ENCODE results near the gene MPPE1.
"Not testable (repeated sequence)": the region's sequence is repeated elsewhere in the genome, so short reads cannot be mapped to it uniquely, and the experiment has no call there.

The MPPE1 gene

DNA sequence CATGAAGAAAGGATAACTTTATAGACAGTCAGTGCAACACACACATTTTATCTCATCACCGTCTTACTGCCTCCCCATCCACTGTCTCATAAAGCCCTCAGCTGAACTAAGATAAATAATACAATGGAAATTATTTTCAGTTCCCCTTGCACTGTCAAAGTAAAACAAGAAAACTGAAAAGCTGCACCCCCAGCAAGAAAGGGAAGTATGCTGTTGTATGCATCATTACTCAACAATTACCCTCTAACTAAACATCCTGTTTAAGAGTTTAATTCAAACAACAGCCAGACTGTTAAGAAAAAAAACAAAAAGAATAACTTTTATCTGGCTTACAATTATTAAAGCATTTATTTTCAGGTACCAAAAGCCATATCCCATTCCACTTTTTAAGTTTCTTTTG lies 25.0 kb downstream of the MPPE1 start:
- DNase-seq, result no peak

DNA sequence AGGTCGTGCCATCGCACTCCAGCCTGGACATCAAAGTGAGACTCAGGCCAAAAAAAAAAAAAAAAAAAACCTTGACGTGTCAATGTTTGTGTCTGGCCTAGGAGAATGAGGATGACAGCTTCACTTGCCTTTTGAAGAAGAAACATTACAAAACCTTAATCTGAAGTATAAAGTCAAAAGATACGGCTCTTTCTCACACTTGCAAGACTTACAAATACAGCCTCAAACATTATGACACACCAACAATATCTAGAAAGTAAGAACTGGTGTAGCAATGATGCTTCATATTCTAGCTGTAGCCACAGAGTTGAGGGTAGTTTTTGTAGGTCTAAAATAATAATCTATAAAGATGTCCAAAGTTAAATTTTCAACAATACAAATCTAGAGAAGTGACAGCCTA lies 25.5 kb downstream of the MPPE1 start:
- no peak for DNase-seq

DNA sequence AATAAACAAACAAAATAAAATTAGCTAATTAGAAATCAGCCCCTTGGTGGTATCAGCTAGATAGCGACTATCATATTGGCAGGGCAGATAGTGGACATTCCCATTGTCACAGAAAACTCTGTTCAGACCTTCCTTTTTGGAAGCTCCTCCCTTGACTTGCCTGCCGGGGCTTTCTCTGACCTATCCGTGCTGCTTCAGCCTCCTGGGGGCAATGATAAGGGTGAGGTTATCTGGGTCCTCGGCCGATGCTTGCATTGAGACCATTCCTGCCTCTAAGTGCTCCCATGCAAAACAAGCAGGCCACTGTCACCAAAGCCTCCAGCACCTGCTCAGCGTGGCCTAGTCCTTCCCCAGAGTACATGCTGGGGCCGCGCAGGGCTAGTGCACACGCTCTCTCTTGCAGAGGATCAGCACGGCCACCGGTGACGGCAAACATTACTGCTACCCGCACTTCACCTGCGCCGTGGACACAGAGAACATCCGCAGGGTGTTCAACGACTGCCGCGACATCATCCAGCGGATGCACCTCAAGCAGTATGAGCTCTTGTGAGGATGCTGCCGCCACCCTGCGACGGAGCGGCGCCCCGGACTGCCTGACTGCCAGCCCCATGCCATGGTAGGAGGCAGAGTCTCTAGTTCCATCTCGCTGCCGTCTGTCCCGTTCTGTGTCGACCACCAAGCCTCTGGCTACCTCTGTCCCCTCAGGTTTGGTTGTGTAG lies 27.4 kb downstream of the MPPE1 start:
- no peak for DNase-seq

DNA sequence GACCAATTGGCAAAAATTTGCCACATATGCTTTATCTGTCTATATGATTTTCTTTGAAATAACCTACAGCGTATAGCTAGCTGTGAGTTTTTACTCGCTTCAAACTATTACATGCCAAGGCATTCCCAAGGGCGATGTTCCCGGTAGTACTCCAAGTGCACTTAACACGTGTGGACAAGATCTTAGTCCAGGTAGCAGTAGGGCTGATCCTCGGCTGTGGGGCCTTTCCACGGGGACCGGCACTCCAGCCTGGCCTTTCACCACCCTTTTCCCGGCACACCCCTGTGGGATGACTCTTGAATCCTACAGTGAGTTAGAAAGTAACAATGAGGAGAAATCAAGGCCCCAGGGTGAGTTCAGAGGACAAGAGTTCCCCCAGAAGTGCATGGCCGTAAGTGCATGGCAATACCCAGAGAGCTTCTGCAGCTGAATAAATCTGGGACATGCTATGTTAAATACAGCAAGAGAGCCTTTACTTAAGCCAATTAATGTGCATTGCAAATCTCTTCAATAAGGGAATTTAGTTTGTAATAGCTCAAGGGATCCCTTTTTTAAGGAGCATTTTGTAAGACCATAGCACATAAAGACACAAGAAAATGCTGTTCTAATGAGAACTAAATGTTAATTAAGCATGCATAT lies 30.5 kb downstream of the MPPE1 start:
- no peak for DNase-seq

- no peak for DNase-seq
Observed at GRCh38 chr18:11874676-11875075, 33.4 kb downstream of the MPPE1 start.

DNA sequence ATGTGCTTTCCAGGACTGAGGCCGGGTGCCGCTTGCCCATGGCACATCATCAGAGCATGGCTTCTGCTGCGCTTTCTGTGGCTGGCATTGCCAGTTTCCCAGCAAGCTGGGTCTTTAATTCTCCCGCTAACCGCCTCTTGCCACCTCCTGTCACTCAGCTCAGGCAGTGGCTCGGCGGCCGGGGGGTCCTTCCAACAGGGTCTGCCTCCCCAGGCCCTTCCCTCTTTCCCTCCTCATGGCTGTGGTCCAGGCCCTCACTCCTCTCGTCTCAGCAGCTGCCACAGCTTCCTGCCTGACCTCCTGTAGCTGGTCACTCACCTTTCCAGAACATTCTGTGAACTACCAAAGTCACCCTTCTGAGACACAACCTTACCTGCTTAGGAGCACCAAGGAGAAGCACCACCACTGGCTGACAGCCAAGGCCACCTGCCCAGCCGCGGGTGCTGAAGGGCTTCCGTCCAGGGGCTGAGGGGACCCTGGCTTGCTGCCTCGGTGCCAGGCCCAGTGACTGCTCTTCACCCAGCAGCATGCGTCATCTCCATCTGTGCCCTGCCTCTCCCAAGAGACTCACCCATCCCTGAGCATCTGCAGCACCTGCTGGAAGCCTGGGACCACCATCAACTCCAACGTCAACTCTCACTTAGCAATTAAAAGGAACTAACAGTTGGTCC lies 34.3 kb downstream of the MPPE1 start:
- no peak for DNase-seq

DNA sequence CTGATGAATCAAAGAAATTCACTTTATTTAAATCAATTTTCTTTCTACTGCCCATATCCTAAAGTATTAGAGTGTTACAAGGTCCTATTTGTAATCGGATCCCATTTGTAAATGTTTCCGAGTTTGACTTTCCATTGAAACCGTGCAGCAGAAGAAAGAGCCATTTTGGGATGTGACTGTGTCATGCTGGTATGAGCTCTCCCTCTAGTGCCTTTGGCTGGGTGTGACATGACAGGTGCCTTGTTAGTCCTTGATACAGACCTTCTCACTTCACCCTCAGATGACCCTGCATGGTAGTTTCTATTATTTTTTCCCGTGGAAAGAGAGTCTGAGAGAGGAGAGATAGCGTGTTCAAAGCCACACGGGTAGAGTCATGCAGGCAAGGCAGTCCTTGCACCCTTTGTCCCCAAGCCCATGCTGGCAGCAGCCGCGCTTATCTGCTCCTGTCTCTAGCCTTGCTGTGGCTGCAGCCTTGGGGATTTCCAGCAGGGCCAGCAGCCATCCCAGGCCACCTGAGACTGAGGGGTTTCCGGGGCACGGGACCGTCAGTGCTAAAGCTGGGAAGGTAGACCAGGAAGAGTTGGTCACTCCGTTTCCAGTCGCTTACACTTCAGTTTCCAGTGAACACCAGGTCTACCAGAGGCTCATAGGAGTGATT lies 35.5 kb downstream of the MPPE1 start:
- no peak for DNase-seq

GRCh38 chr18:11871501-11871900 lies 36.6 kb downstream of the MPPE1 start:
- DNase-seq, result no peak

DNA sequence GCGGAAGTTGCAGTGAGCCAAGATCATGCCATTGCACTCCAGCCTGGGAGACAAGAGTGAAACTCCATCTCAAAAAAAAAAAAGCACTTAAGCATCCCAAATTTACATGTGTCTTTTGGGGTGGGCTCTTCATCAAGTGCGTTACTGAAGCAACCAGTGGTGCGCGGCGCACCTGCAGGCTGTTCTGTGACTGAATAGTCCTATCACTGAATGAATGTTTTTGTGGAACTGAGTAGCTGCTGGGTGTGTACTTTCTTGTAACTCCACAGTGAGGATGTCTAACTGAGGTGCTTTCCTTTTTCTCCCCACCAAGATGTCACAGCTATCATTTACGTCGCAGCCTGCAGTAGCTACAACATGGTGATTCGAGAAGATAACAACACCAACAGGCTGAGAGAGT lies 39.9 kb downstream of the MPPE1 start:
- DNase-seq, result no peak

DNA sequence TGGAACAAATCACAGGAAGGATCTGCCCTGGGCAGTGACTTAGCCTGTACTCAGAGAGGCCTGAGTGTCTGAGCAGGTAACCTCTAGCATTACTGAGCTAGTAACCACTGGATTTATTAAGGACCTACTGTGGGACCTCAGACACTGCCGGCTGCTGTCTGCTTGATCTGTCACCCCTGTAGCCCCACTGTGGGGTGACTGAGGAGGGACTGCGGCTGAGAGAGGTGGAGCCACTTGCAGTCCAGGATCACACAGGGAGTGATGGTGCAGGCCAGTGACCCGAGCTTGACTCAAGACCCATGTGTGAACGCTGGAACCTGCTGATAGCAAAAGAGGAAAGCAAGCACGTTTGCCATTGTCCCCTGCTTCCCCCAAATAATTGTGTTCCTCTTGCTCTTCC lies 41.4 kb downstream of the MPPE1 start:
- DNase-seq, result no peak

- no peak for DNase-seq
Observed at GRCh38 chr18:11866329-11866728, 41.8 kb downstream of the MPPE1 start.

- DNase-seq, result no peak
Observed at GRCh38 chr18:11865071-11865470, 43.0 kb downstream of the MPPE1 start.

DNA sequence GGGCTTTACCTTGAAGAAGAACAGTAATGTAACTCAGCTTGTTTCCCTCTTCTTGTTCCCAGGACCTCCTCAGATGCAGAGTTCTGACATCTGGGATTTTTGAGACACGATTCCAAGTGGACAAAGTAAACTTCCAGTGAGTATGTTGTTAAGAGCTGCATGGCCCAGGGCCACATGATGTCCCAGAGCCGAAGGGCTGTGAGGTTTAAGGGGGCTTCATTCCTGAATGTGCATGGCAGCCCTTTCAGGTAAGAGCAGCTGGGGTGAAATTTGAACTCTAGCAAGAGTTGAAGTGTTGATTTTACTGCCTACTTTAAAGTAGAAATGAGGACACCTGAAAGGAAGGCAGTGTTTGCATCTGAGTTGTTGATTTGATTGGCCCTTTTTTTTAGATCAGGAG lies 43.6 kb downstream of the MPPE1 start:
- DNase-seq, result no peak

- no peak for DNase-seq
Observed at GRCh38 chr18:11862468-11863137, 45.5 kb downstream of the MPPE1 start.

GRCh38 chr18:11861583-11862288 lies 46.4 kb downstream of the MPPE1 start:
- DNase-seq, result no peak

DNA sequence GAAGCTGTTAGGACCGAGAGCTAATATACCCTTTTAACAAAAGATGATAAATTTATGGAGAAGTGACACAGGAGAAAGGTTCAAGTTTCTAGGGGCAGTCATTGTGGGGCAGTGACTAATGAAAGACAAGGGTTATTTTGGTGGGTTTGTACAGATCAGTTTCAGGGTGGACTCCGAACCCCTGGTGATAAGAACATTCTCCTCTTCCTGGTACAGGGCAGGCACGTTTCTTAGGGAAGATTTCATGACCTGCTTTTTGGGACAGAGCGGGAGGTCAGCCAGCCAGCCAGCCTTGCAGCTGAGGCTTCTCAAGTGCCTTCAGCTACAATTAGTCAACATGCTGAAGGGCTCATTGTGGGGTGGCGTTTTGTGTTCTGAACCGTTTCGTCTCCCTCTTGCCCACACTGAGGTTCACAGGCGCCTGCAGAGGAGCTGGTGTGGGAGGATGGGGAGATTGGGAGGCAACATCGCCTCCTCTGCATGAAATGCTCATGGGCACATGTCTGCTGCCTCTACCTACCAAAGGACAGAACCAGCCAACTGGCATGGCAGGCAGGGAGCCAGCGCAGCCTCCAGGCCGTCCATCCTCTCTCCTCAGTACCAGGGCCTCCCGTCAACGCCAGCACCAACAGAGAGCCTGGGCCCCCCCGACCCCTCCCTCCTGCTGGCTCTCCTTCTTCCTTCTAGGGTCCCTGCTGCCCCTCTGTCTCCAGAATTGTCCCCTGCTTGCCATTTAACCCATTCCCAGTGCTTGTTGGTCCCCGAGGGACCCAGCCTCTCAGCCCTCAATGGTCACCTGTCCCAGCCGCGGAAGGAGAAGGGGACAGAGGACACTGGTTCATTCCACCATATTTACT lies 47.3 kb downstream of the MPPE1 start:
- no peak for DNase-seq

DNA sequence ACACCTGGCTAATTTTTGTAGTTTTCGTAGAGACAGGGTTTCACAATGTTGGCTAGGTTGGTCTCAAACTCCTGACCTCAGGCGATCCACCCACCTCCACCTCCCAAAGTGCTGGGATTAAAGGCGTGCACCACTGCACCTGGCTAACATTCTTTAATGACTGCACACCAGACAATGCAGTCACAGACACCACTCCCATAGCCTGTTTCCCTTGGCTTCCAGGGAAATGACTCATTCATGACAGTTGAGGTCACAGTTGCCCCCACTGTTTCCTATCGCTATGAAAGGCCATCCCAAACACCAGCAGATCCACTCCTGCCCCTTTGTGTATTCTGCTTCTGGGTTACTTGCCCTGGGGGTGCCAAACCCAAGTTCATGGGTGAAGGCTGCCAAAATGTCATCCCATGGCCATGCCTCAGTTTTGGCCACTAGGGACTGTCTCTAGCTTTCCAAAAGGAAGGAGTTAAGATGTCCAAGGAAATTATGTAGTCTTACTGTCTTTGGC lies 48.2 kb downstream of the MPPE1 start:
- DNase-seq, result no peak

DNA sequence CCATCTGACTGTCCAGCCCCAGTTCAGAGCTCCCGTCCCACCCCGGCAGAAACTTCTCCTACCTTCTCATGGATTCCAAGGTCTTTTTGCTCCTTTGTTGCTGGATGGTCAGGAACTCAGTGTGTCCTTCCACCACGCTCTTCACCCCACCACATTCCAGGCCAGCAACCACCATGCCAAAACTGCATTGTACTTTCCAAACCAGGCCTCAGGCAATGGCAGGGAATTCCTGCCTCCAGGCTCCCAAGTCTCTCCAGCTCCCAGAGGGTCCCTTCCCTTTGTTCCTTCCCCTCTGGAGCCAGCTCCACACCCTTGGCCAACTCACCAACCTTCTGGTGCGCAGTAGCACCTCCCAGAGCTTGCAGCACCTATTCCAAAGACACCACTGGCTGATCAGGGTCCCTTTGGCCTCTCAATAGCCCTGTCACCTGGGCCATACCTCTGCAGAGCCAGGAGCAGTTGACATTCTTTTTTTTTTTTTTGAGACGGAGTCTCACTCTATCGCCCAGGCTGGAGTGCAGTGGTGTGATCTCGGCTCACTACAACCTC lies 48.8 kb downstream of the MPPE1 start:
- no peak for DNase-seq

- no peak for DNase-seq
Observed at GRCh38 chr18:11857177-11857887, 50.8 kb downstream of the MPPE1 start.

DNA sequence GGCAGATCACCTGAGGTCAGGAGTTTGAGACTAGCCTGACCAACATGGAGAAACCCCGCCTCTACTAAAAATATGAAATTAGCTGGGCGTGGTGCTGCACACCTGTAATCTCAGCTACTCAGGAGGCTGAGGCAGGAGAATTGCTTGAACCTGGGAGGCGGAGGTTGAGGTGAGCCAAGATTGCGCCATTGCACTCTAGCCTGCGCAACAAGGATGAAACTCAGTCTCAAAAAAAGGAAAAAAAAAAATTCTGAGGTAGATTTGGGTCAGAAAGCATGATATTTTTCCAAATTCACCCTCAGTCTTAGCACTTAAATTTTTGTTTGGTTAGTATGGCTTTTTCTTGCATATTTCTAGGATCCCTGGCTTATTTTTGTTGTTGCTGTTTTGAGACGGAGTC lies 53.6 kb downstream of the MPPE1 start:
- not testable (repeated sequence) for DNase-seq

Data from activated T-cell treated with anti-CD3 and anti-CD28 coated beads for 4 hours (primary cell).